H54 (cell line): Measurements from ENCODE around the gene TBC1D20.

Experiments used
- DNase-seq: peaks from one replicate; pipeline ENCODE4 v3.0.0; 2011; ENCODE audit warnings: low spot score, mixed read lengths; ENCODE audit not compliant: insufficient read length
- FAIRE-seq: peaks from 3 replicates; lab custom pipeline; 2011; peaks lifted over from hg19 to GRCh38; lab: Jason Lieb, UNC
- POLR2A ChIP-seq: IDR thresholded peaks from 2 replicates; pipeline ENCODE4 v1.6.1; 2011; ENCODE audit warnings: low read depth, mild to moderate bottlenecking, low read length

The TBC1D20 gene

DNA sequence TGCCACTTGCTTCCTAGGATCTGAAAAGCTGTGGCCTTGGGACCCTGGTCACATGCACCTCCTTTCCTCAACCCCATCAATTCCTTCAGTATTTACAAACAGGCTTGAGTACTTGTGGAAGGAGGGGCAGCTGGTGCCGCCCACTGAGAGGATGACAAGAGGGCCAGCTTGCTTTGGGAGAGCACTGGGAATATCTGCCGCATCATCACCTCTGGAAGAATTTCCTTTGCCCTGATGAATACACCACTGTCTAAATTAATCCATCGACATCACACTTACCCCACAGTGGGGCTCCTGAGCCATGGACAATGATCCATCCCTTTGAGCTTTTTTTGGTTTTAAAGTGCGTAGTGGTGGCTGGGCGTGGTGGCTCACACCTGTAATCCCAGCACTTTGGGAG is 25.9 kb downstream of the TBC1D20 start:
- DNase-seq = no peak
- FAIRE-seq = no peak
- no peak for TF ChIP-seq POLR2A

DNA sequence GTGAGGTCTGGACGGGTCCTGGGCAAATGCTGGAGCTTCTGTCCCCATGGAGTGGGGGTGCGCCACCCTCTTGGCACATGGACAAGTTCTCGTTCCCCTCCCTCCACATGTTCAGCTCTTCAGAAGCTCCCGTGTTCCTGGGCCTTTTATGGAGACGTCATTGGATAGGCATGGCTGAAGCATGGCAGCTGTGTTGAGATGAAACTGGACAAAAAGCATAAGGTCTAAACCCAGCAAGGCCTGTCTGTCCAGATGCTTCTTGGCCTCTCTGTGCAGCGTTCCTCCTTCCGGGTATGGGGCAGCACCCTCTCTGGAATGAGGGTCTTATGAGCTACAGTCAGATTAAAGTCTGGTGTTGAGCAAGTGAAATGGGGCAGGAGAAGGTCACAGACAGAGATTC is 26.8 kb downstream of the TBC1D20 start:
- FAIRE-seq = no peak
- TF ChIP-seq POLR2A = no peak

DNA sequence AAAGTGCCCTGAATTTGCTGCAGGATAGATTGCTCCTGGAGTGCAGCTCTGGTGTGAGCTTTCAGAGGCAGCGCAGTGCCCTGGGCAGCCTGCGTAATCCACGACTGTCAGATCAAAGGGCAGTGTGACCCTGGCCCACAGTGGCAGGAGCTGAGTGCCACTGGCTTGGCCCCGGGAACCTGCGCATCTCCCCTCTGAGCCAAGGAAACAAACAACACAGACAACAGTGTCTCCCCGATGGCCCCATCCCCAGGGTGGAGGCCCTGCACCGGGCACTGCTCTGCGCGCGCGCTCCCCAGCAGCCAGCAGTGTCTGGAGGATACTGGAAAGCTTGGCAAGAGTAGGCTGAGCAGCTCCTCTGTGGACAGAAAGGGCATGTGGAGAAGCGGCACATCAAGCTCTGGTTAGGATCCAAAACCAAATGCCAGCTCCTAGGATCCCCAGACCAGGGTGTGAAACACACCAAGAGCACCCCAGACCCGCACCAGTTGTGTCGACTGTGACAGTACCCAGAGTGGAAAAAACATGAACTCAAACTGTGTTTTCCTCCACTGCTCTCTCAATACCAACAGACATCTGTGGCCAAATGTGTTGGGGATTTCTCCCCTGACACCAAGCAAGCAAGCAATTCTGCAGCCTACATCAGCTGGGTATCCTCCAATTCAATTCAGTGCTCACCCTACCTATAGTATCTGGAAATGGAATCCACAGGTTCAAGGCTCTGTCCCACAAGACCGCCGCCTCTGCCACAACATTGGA is 27.5 kb downstream of the TBC1D20 start:
- no peak for TF ChIP-seq POLR2A
- no peak for DNase-seq
- FAIRE-seq = no peak

More for the DNA sequence above, 26.8 kb downstream of the TBC1D20 start:
- DNase-seq = no peak

DNA sequence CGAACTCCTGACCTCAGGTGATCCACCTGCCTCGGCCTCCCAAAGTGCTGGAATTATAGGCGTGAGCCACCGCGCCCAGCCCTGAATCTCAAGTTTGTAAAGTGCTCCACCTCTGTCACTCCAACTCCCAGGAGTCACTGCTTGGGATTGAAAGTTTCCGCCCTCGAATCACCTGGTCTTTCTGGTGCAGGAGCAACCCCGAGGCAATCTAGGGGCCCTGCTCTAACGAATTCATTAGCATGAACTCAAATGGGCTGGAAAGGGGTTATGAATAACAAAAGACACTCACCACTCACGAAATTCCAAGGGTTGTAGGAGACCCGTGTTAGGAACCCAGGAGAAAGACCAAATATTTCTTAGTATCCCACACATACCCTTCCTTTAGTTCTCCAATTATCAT is 28.1 kb downstream of the TBC1D20 start:
- no peak for TF ChIP-seq POLR2A
- no peak for FAIRE-seq

DNA sequence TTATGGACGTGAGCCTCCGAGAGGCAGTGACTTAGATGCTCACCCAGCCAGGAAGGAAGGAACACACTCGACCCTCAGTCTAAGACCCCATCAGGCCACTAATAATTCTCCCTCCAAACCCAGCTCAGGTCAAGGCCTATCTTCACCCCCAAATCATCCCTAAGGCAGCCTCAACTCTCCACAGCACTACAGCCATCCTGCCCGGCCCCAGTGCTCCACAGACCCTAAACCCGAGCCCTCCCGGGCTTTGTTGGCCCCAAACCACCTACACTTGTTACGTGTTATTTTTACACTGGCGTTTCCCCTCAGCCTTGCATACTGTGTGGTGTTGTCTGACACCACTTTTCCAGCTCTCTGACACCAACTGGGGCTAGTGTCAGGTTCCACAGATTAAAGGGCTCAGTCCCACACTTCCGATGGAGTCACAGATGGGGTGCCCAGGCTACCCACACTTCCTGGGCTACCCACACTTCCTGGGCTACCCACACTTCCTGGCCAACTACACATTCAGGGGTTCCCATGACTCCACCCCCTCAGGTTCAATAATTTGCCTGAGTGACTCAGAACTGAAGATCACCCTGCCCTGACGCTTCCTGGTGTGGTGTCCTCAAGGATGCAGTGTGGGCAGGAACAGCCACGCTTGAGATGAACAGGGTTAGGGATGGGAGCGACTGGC is 28.9 kb downstream of the TBC1D20 start:
- no peak for TF ChIP-seq POLR2A
- no peak for DNase-seq

More for the DNA sequence above, 28.1 kb downstream of the TBC1D20 start:
- DNase-seq = no peak

DNA sequence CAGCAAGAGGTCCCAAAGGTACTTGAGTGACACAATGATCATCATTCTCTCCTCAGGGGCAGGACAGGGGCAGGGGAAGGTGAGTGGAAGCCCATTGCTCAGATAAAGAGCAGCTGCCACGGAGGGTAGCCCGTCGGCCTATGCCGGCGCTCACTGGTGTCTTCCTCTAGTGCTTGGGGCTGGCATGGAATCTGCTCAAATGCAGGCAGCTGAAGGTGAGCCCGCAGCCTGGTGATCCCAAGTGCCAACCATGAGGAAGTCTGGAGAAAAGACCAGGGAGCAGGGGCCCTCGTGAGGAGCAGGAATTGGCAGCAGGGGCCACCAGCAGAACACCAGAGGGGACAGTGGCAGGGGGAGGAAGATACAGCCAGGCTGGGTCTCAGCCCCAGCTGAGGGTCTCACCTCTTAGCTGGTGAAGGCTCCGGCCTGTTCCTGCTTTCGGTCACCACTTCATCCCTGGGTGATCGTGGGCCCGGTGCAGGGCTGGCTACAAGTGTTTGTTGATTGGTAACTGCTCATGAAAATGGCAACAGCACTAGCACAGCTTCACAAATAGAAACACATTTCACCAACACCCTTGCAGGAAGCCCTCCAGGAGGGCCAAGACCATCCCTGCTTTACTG is 29.5 kb downstream of the TBC1D20 start:
- FAIRE-seq = no peak

More for the DNA sequence above, 28.9 kb downstream of the TBC1D20 start:
- no peak for FAIRE-seq

DNA sequence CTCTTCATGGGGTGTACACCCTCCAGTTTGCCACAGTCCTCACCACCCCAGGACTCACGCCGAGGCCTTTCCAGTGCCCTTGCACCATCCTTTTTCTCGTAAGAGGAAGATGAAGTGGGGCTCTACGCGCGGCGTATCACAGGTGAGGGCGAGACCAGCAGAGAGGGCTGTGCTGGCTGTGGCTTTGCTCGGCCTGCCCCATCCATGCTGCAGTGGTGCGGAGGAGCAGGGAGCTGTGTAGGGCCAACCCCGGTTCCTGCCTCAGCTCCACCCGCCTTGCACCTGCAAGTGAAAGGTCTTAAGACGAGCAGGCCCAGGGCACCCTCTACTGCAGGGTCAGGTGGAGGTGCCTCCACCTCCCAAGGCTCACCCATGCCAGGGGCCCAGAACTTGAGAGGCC is 30.1 kb downstream of the TBC1D20 start:
- no peak for DNase-seq
- no peak for FAIRE-seq
- TF ChIP-seq POLR2A = no peak

More for the DNA sequence above, 29.5 kb downstream of the TBC1D20 start:
- no peak for DNase-seq
- TF ChIP-seq POLR2A = no peak

DNA sequence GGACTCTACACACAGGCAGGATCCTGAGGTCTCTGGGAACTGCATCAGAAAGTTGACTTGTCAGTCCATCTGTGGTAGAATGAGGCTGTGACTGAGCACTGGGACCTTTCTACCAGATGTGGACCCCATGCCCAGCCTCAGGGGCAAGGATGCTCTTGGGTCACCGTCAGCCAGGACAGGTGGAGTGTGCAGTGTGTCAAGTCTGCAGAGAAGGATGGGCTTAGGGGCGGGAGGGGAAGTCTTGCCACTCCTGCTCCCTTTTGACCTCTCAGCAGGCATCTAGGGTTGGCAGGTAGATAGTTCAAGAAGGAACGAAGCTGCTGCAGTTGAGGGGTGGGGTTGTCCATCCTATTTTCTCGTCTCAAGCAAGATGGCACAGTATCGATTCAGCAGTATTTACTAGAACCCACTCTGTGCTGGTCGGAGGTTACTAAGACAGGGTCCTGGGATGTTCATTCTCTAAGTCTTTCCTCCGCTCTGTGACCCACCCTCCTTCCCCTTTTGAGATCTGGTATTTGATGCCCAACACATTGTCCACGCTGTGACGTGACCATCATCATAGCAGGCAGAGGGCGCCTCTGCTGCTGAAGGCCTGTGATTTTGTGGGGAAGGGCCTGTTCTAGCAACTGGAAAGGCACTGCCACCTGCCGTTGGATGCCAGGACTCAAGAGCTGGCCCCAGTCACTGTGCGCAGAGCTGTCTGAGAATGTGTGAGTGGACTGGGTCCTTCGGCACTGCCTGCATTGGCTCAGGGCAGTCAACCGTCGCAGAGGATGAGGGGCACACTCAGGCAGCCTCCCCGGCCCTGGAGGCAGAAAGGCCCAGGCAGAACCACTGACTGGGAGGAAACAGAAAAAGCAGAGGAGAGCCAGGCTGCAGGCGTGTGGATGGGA is 31.1 kb downstream of the TBC1D20 start:
- DNase-seq = no peak
- no peak for FAIRE-seq

DNA sequence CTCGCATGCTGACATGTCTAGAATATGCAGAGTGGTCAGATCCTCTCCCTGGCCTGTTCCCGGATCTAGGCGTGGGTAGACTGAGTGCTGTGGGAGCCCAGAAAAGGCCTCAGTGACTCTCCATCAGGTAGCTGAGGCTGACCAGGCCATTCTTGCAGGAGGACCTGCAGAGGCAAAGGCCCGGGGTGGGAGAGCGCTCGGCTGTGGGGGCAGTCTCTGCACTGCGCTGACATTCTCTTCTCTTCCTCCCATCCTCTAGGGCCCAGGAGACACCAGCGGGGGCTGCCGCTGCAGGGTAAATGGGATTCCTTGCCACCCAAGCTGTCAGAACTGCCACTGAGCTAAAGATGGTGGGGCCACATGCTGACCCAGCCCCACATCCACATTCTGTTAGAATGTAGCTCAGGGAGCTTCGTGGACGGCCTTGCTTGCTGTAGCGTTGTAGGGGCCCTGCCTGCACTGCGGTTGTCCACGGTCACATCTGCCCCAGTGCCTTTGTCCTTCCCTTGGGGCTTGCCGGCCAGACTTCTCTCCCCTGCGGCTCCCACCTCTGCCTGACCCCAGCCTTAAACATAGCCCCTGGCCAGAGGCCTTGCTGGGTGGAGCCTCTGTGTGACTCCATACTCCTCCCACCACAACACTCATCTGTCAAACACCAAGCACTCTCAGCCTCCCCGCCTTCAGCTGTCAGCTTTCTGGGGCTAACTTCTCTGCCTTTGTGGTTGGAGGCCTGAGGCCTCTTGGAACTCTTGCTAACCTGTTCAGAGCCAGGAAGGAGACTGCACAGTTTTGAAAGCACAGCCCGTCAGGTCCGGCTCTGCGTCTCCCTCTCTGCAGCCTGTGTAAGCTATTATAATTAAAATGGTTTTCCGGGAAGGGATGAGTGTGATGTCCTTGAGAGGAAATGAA is 32.0 kb downstream of the TBC1D20 start:
- no peak for FAIRE-seq
- no peak for TF ChIP-seq POLR2A
- no peak for DNase-seq

More for the DNA sequence above, 31.1 kb downstream of the TBC1D20 start:
- no peak for TF ChIP-seq POLR2A

DNA sequence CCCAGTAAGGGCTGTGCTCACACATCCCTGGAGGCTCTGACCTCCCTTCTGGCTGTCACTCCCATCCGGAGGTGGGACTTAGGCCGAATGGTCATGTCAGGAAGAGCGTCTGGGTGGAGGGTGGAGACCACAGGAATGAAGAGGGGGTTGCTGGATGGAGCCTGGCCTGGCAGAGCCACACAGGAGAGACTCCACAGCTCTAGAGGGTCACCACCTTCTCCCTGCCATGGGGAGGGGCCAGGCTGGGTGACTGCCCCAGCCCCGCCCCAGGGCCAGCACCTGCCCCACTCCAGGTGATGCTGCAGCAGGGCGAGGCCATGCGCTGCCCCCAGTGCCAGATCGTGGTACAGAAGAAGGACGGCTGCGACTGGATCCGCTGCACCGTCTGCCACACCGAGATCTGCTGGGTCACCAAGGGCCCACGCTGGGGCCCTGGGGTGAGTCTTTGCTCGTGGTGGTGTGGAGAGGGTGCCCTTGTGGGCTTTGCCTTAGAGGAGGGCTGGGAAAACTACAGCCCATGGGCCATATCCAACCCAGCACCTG is 33.6 kb downstream of the TBC1D20 start:
- TF ChIP-seq POLR2A = no peak
- no peak for FAIRE-seq
- no peak for DNase-seq

DNA sequence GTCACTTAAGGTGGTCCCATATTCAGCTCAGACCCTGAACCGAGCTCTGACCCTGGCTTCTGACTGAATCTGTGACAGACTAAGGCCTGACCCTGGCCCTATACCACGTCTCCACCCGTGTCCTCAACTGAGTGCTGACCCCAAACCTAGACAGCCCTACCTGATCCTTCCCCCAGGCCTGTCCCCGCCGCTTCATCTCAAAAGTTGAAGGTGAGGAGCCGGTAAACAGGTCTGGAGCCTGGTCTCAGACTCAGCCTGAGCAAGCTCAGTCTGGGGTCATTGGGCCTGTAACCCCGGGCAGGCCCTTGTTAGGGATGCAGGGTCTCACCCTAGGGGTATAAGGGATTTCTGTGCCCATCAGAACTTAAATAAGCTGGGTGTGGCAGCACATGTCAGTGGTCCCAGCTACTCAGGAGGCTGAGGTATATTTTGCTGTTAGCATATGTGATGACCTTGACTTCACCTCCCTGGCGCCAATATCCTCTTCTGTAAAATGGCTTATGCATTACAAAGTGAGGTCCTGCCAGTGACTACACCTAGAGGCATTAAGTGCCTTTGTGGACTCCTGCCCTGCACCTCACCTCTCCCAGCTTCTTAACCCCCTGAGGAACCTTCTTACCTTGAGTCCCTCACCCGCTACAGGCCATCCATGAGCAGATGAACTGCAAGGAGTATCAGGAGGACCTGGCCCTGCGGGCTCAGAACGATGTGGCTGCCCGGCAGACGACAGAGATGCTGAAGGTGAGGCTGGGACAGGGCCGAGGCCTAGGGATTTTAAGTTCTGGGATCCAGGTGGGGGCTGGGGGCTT is 34.3 kb downstream of the TBC1D20 start:
- FAIRE-seq (no peak), DNase-seq (no peak)
- no peak for TF ChIP-seq POLR2A
